Measurements from ENCODE around the gene SKAP1.

Gene SKAP1

GRCh38 chr17:48441862-48442261 is 11.8 kb upstream of the SKAP1 start:
- no peak for DNase-seq (ENCODE audit: low read depth)
- TF ChIP-seq, protein P1, sequence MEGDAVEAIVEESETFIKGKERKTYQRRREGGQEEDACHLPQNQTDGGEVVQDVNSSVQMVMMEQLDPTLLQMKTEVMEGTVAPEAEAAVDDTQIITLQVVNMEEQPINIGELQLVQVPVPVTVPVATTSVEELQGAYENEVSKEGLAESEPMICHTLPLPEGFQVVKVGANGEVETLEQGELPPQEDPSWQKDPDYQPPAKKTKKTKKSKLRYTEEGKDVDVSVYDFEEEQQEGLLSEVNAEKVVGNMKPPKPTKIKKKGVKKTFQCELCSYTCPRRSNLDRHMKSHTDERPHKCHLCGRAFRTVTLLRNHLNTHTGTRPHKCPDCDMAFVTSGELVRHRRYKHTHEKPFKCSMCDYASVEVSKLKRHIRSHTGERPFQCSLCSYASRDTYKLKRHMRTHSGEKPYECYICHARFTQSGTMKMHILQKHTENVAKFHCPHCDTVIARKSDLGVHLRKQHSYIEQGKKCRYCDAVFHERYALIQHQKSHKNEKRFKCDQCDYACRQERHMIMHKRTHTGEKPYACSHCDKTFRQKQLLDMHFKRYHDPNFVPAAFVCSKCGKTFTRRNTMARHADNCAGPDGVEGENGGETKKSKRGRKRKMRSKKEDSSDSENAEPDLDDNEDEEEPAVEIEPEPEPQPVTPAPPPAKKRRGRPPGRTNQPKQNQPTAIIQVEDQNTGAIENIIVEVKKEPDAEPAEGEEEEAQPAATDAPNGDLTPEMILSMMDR (IDR thresholded peaks at IDR 0.05; ENCODE audit: control insufficient read depth, insufficient read depth, low read depth, low read length, missing control alignments), result no peak
- no peak overlapping the region for H3K4me3 ChIP-seq (ENCODE audit: control insufficient read depth, low read depth, low read length)

- DNase-seq (ENCODE audit: low read depth), result no peak
- TF ChIP-seq, protein P1 (IDR thresholded peaks at IDR 0.05; ENCODE audit: control insufficient read depth, insufficient read depth, low read depth, low read length, missing control alignments), result no peak
- H3K4me3 ChIP-seq (ENCODE audit: control insufficient read depth, low read depth, low read length), result no peak overlapping the region
Measured at GRCh38 chr17:48441231-48441711, 11.3 kb upstream of the SKAP1 start.

GRCh38 chr17:48440669-48441068 is 10.7 kb upstream of the SKAP1 start:
- TF ChIP-seq, protein P1 (IDR thresholded peaks at IDR 0.05; ENCODE audit: control insufficient read depth, insufficient read depth, low read depth, low read length, missing control alignments), result no peak
- no peak for DNase-seq (ENCODE audit: low read depth)
- H3K4me3 ChIP-seq (ENCODE audit: control insufficient read depth, low read depth, low read length), result no peak overlapping the region

- no peak for DNase-seq (ENCODE audit: low read depth)
- no peak overlapping the region for H3K4me3 ChIP-seq (ENCODE audit: control insufficient read depth, low read depth, low read length)
- TF ChIP-seq, protein P1 (IDR thresholded peaks at IDR 0.05; ENCODE audit: control insufficient read depth, insufficient read depth, low read depth, low read length, missing control alignments), result no peak
Measured at GRCh38 chr17:48439875-48440505, 10.0 kb upstream of the SKAP1 start.

- TF ChIP-seq, protein P1 (IDR thresholded peaks at IDR 0.05; ENCODE audit: control insufficient read depth, insufficient read depth, low read depth, low read length, missing control alignments), result no peak
- H3K4me3 ChIP-seq (ENCODE audit: control insufficient read depth, low read depth, low read length), result no peak overlapping the region
- no peak for DNase-seq (ENCODE audit: low read depth)
Measured at GRCh38 chr17:48439110-48439850, 9.3 kb upstream of the SKAP1 start.

GRCh38 chr17:48438516-48439061 is 8.6 kb upstream of the SKAP1 start:
- no peak overlapping the region for H3K4me3 ChIP-seq (ENCODE audit: control insufficient read depth, low read depth, low read length)
- DNase-seq (ENCODE audit: low read depth), result no peak
- TF ChIP-seq, protein P1 (IDR thresholded peaks at IDR 0.05; ENCODE audit: control insufficient read depth, insufficient read depth, low read depth, low read length, missing control alignments), result no peak

Data from AG09309 (cell line).